Ishikawa (cell line): ENCODE results near the gene KDM1A.

Source experiments
- TEAD4 ChIP-seq: IDR thresholded peaks from 2 replicates; pipeline ENCODE4 v1.6.1; 2012
- YY1 ChIP-seq: IDR thresholded peaks from 2 replicates; pipeline ENCODE4 v1.6.1; 2012; ENCODE audit warnings: low read depth
- TF ChIP-seq, protein P1 (sequence below): IDR thresholded peaks from 2 replicates; pipeline ENCODE4 v1.6.1; 2012; ENCODE audit warnings: low read depth, mild to moderate bottlenecking
- TF ChIP-seq, protein P2 (sequence below): IDR thresholded peaks from 2 replicates; pipeline ENCODE4 v1.6.1; 2012

DNA sequence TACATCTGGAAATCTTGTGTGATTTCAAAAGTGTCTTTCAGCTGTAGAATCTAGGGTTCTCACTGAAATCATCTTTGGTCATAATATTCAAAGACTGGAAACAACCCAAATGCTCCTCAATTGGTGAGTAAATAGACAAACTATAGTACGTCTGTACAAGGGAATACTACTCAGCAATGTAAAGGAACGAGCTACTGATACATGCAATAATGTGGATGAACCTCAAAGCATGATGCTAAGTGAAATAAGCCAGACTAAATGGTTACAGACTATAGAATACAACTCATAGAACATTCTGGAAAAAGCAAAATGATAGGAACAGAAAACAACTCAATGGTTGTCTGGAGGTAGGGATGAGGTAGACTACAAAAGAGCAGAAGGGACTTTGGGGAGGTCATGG is 49.2 kb upstream of the KDM1A start:
- TF ChIP-seq YY1 (no peak), TEAD4 (no peak)
- TF ChIP-seq, protein P1, sequence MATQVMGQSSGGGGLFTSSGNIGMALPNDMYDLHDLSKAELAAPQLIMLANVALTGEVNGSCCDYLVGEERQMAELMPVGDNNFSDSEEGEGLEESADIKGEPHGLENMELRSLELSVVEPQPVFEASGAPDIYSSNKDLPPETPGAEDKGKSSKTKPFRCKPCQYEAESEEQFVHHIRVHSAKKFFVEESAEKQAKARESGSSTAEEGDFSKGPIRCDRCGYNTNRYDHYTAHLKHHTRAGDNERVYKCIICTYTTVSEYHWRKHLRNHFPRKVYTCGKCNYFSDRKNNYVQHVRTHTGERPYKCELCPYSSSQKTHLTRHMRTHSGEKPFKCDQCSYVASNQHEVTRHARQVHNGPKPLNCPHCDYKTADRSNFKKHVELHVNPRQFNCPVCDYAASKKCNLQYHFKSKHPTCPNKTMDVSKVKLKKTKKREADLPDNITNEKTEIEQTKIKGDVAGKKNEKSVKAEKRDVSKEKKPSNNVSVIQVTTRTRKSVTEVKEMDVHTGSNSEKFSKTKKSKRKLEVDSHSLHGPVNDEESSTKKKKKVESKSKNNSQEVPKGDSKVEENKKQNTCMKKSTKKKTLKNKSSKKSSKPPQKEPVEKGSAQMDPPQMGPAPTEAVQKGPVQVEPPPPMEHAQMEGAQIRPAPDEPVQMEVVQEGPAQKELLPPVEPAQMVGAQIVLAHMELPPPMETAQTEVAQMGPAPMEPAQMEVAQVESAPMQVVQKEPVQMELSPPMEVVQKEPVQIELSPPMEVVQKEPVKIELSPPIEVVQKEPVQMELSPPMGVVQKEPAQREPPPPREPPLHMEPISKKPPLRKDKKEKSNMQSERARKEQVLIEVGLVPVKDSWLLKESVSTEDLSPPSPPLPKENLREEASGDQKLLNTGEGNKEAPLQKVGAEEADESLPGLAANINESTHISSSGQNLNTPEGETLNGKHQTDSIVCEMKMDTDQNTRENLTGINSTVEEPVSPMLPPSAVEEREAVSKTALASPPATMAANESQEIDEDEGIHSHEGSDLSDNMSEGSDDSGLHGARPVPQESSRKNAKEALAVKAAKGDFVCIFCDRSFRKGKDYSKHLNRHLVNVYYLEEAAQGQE = no peak
- TF ChIP-seq, protein P2, sequence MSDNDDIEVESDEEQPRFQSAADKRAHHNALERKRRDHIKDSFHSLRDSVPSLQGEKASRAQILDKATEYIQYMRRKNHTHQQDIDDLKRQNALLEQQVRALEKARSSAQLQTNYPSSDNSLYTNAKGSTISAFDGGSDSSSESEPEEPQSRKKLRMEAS = no peak
